Measurements from ENCODE around the gene THSD4. TPM values are rescaled to one million over a fixed set of nuclear protein-coding genes. Genes with fewer than 3 reads are reported as not detected.

THSD4 gene
- polyA plus RNA-seq, 2 of the 4 experiments (the other 2 are of a cell fraction) = 15.8 to 40.7 TPM

DNA sequence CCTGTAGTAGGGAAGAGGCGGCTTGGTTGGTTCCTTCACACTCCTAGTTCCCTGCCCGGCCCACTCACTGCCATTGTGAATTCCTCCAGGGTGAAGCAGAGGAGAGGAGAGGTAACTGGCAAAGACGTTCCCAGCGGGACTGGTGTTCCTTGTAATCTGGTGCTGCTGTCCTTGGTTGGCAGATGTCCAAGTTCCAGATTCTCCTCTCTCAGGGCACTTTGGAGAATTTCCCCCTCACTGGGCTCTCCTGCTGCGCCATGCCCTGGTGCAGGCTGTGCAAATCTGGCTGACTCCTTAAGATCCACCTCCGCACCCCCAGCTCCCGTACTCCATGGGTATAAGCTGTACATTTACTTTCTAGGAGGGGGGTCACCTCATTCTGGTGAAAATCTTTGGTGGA lies 37.3 kb downstream of the THSD4 start (continued):
- TF ChIP-seq, protein P1, sequence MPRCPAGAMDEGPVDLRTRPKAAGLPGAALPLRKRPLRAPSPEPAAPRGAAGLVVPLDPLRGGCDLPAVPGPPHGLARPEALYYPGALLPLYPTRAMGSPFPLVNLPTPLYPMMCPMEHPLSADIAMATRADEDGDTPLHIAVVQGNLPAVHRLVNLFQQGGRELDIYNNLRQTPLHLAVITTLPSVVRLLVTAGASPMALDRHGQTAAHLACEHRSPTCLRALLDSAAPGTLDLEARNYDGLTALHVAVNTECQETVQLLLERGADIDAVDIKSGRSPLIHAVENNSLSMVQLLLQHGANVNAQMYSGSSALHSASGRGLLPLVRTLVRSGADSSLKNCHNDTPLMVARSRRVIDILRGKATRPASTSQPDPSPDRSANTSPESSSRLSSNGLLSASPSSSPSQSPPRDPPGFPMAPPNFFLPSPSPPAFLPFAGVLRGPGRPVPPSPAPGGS (IDR thresholded peaks at IDR 0.05) = no peak

DNA sequence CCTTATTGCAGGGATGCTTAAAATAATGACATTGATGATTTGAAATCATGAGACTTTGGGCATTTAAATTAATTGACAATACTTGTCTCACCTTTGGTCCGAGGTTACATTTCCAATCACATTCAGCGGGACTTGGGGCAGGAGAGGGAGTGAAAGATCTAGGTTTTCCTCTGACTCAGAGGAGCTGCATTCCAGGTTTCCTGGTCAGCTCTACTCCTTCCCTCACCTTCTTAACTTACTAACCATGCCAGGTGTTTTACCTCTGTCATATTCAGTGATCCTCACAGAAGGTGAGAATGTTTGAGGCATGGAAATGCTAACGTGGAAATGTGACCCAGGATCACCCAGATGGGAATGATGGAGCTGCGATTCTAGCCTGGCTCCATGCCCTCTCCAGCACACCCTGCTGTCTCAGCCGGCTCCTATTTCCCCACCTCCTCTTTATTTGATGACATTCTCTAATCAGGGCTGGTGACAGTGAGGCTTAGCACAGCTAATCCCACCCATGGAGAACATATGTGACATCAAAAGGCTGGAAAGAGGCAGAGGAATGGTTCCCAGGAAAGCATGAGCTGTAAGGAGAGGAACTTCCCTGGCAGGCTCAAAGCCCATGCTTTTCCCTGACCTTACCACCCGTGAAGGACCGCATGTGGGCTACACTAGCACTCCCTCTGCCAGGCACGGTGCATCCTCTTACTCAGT lies 38.7 kb downstream of the THSD4 start:
- Histone ChIP-seq H3K9me3 (no peaks in the 10 kb centered on the region), H3K4me2 (no peak overlapping the region), H3K27ac (0 out of 6 replicates have a peak overlapping the region, but pooled peaks of 1 of the 2 experiments have one; percentile 32), H3K4me1 (peaks cover 21% of the 10 kb centered on the region), H3K4me3 (no peak overlapping the region)
- no peak for TF ChIP-seq HDAC2 (IDR thresholded peaks at IDR 0.05)
- TF ChIP-seq, protein P2, sequence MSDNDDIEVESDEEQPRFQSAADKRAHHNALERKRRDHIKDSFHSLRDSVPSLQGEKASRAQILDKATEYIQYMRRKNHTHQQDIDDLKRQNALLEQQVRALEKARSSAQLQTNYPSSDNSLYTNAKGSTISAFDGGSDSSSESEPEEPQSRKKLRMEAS (IDR thresholded peaks at IDR 0.05) = no peak
- TF ChIP-seq CBX2 (IDR thresholded peaks at IDR 0.05; ENCODE audit: borderline replicate concordance, low read depth) = no peak
- TF ChIP-seq, protein P3, sequence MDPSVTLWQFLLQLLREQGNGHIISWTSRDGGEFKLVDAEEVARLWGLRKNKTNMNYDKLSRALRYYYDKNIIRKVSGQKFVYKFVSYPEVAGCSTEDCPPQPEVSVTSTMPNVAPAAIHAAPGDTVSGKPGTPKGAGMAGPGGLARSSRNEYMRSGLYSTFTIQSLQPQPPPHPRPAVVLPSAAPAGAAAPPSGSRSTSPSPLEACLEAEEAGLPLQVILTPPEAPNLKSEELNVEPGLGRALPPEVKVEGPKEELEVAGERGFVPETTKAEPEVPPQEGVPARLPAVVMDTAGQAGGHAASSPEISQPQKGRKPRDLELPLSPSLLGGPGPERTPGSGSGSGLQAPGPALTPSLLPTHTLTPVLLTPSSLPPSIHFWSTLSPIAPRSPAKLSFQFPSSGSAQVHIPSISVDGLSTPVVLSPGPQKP (IDR thresholded peaks at IDR 0.05; ENCODE audit: low read depth, low read length) = no peak
- no peak for TF ChIP-seq ZNF302 (CRISPR knock-in tag; IDR thresholded peaks at IDR 0.05)
- TF ChIP-seq, protein P4, sequence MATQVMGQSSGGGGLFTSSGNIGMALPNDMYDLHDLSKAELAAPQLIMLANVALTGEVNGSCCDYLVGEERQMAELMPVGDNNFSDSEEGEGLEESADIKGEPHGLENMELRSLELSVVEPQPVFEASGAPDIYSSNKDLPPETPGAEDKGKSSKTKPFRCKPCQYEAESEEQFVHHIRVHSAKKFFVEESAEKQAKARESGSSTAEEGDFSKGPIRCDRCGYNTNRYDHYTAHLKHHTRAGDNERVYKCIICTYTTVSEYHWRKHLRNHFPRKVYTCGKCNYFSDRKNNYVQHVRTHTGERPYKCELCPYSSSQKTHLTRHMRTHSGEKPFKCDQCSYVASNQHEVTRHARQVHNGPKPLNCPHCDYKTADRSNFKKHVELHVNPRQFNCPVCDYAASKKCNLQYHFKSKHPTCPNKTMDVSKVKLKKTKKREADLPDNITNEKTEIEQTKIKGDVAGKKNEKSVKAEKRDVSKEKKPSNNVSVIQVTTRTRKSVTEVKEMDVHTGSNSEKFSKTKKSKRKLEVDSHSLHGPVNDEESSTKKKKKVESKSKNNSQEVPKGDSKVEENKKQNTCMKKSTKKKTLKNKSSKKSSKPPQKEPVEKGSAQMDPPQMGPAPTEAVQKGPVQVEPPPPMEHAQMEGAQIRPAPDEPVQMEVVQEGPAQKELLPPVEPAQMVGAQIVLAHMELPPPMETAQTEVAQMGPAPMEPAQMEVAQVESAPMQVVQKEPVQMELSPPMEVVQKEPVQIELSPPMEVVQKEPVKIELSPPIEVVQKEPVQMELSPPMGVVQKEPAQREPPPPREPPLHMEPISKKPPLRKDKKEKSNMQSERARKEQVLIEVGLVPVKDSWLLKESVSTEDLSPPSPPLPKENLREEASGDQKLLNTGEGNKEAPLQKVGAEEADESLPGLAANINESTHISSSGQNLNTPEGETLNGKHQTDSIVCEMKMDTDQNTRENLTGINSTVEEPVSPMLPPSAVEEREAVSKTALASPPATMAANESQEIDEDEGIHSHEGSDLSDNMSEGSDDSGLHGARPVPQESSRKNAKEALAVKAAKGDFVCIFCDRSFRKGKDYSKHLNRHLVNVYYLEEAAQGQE (IDR thresholded peaks at IDR 0.05) = no peak
- TF ChIP-seq FOSL2 (IDR thresholded peaks at IDR 0.05) = no peak
- TF ChIP-seq FOSL2 (CRISPR knock-in tag; IDR thresholded peaks at IDR 0.05) = no peak
- TF ChIP-seq ZSCAN20 (CRISPR knock-in tag; IDR thresholded peaks at IDR 0.05) = no peak
- TF ChIP-seq HOXB13 (CRISPR knock-in tag; IDR thresholded peaks at IDR 0.05; ENCODE audit: low read depth) = no peak
- TF ChIP-seq HOXA7 (CRISPR knock-in tag; IDR thresholded peaks at IDR 0.05) = no peak
- TF ChIP-seq KDM1A (IDR thresholded peaks at IDR 0.05; ENCODE audit: low read depth) = no peak
- ATAC-seq = no peak; a peak in 1 of 6 replicates
- no peak for DNase-seq (ENCODE audit: low read depth in 1 of 2, low spot score in 1 of 2)
- CTCF ChIA-PET = interaction anchor here (0.5 to 1.7 kb wide), 2 partner anchors 10 to 38 kb away, joined by 3 to 5 read pairs; partner anchors contain the start of gene THSD4
- POLR2A ChIA-PET = no interaction called here
- WGBS (ENCODE audit: missing lambda C conversion rate) = 82% methylated on average over 8 of the region's 8 CpGs
- FAIRE-seq = no peak

DNA sequence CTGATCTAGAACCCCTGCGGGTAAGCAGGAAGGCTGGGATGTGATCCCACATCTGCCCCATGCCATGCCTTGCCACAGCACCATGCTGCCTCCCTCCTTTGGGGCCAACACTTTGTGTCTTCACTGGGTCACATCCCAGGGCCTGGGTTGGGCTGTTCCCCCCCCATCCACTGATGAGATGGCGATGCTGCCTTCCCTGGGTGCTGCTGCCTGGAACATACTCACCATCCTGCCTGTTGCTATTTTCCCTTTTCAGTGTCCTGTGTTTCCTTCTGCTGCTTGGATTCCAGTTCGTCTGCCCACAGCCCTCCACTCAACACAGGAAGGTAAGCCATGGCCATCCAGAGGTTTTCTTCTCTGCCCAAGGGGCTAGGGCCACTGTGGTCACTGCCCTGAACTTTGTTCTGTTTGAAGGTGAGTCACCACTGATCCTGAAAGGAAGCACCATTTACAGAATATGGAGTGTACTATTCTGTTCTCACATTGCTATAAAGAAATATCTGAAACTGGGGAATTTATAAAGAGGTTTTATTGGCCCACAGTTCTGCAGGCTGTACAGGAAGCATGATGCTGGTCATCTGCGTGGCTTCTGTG lies 39.4 kb downstream of the THSD4 start:
- Histone ChIP-seq H3K27ac (peak overlapping the region in 1 of 2 experiments; percentile 32; a peak in 2 of 6 replicates), H3K4me3 (no peak overlapping the region), H3K9me3 (no peaks in the 10 kb centered on the region), H3K4me1 (peaks cover 15% of the 10 kb centered on the region), H3K4me2 (no peak overlapping the region)
- peak in 1 of 2 experiments; percentile 18; a peak in 2 of 6 replicates for ATAC-seq
- no peak for FAIRE-seq
- TF ChIP-seq HOXB5 (CRISPR knock-in tag; IDR thresholded peaks at IDR 0.05) (no peak), EP300 (IDR thresholded peaks at IDR 0.05) (no peak), MYC (IDR thresholded peaks at IDR 0.05; ENCODE audit: borderline replicate concordance, low read length) (no peak), FOSL2 (IDR thresholded peaks at IDR 0.05) (no peak), FOSL2 (CRISPR knock-in tag; IDR thresholded peaks at IDR 0.05) (peak; percentile 20; the same call in 1 of the 2 replicates), POLR2A (IDR thresholded peaks at IDR 0.05; ENCODE audit: low read length) (no peak), RNF2 (IDR thresholded peaks at IDR 0.05; ENCODE audit: borderline replicate concordance, low read depth) (no peak), CBX8 (IDR thresholded peaks at IDR 0.05) (no peak)
- TF ChIP-seq, protein P4 (IDR thresholded peaks at IDR 0.05) = no peak
- POLR2A ChIA-PET = no interaction called here
- 87% methylated on average over 4 of the region's 4 CpGs for WGBS (ENCODE audit: missing lambda C conversion rate)
- DNase-seq (ENCODE audit: low read depth in 1 of 2, low spot score in 1 of 2) = no peak
- CTCF ChIA-PET = no interaction called here

Measured in A549 (cell line).